SK-N-MC (cell line): Measurements from ENCODE around the gene NKAIN2.

ENCODE experiments used
- EZH2 ChIP-seq: fragments of 200-600 bp; sonication (generic); IDR thresholded peaks from one replicate; pipeline ENCODE4 v1.6.1; 2017; ENCODE audit warnings: antibody characterized with exemption
- POLR2AphosphoS5 ChIP-seq: IDR thresholded peaks from 2 replicates; pipeline ENCODE4 v1.6.1; 2012; ENCODE audit warnings: mild to moderate bottlenecking, low read depth, low read length, borderline replicate concordance

DNA sequence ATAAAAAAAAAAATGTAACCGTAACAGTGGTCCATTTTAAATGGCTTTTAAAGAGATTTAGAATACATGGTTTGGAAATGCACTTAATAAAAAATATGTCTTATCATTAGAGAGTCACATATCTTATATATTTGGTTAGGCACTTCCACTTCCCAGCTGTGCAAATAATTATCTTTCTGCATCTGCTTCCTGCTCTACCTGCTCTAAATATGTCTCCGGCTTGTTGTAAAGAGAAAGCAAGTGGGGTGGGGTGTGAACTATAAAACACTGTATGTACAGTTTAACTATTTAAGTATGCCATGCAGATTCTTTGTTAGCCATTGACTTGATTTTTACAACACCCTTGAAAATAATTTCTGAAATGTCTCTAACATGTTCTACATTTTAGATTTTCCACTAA lies 106.3 kb downstream of the NKAIN2 start:
- TF ChIP-seq POLR2AphosphoS5 = no peak
- no peak for TF ChIP-seq EZH2
